ENCODE data around the gene GNG13.

- TF ChIP-seq POLR2A (IDR thresholded peaks at IDR 0.05), result no peak
- TF ChIP-seq CTCF (IDR thresholded peaks at IDR 0.05), result no peak
These were observed 30.1 kb downstream of the GNG13 start for GRCh38 chr16:770411-770810.

All from body of pancreas (tissue), 4 donors.